Stimulated activated CD4-positive, alpha-beta T cell treated with anti-CD3 and anti-CD28 coated beads, Interleukin-2, amount 100 ng/mL, for 24 hours (primary cell): Measurements from ENCODE around the gene SPO11.
"Not testable (repeated sequence)": the region's sequence is repeated elsewhere in the genome, so short reads cannot be mapped to it uniquely, and the experiment has no call there.

Experiments used
- DNase-seq, 2 donors: peaks; one replicate each; pipeline ENCODE4 v3.0.0-alpha.2; 2020

SPO11 gene

GRCh38 chr20:57346477-57346876 is 16.9 kb downstream of the SPO11 start:
- DNase-seq, result peak; percentile 77 to 82

GRCh38 chr20:57347393-57347792 is 17.8 kb downstream of the SPO11 start:
- DNase-seq, result no peak

- DNase-seq, result not testable (repeated sequence)
These were observed 18.8 kb downstream of the SPO11 start for GRCh38 chr20:57348200-57348921.

- DNase-seq, result peak in 1 of 2 donors; percentile 6
These were observed 19.4 kb downstream of the SPO11 start for GRCh38 chr20:57348922-57349574.

- no peak for DNase-seq
These were observed 20.6 kb downstream of the SPO11 start for GRCh38 chr20:57350081-57350710.

GRCh38 chr20:57350726-57351041 is 21.1 kb downstream of the SPO11 start:
- not testable (repeated sequence) for DNase-seq

GRCh38 chr20:57351042-57351783 is 21.6 kb downstream of the SPO11 start, which contains the start of gene RAE1:
RAE1 (plus strand) TSS chr20:57351255; CDS start chr20:57354039, 2,784 bp downstream.
- DNase-seq, result peak; percentile 92 to 93

GRCh38 chr20:57352305-57352704 is 22.7 kb downstream of the SPO11 start:
- DNase-seq, result no peak

GRCh38 chr20:57353351-57353750 is 23.7 kb downstream of the SPO11 start:
- no peak for DNase-seq

GRCh38 chr20:57361517-57361916 is 31.9 kb downstream of the SPO11 start:
- DNase-seq, result no peak

- no peak for DNase-seq
These were observed 34.8 kb downstream of the SPO11 start for GRCh38 chr20:57364451-57364850.

- no peak for DNase-seq
These were observed 40.0 kb downstream of the SPO11 start for GRCh38 chr20:57369596-57369995.

- DNase-seq, result no peak
These were observed 40.7 kb downstream of the SPO11 start for GRCh38 chr20:57370316-57370715.

- DNase-seq, result no peak
These were observed 41.8 kb downstream of the SPO11 start for GRCh38 chr20:57371363-57371762.

- no peak for DNase-seq
These were observed 42.6 kb downstream of the SPO11 start for GRCh38 chr20:57372157-57372556.

- DNase-seq, result no peak
These were observed 43.2 kb downstream of the SPO11 start for GRCh38 chr20:57372581-57373350.

GRCh38 chr20:57374343-57374930 is 44.8 kb downstream of the SPO11 start:
- no peak for DNase-seq

- DNase-seq, result no peak
These were observed 45.5 kb downstream of the SPO11 start for GRCh38 chr20:57374931-57375651.

GRCh38 chr20:57375652-57376230 is 46.1 kb downstream of the SPO11 start:
- DNase-seq, result no peak

GRCh38 chr20:57377350-57377749 is 47.7 kb downstream of the SPO11 start:
- no peak for DNase-seq

GRCh38 chr20:57378107-57378506 is 48.5 kb downstream of the SPO11 start:
- DNase-seq, result no peak
